ENCODE measurements around the gene FGG. TPM values are rescaled to one million over a fixed set of nuclear protein-coding genes. Genes with fewer than 3 reads are reported as not detected.
"Not testable (repeated sequence)": the region's sequence is repeated elsewhere in the genome, so short reads cannot be mapped to it uniquely, and the experiment has no call there.

FGG gene
- total and polyA plus RNA-seq, 11 donors, result 0.35 to 1.0 (median 0.50) TPM; not detected in 8

DNA sequence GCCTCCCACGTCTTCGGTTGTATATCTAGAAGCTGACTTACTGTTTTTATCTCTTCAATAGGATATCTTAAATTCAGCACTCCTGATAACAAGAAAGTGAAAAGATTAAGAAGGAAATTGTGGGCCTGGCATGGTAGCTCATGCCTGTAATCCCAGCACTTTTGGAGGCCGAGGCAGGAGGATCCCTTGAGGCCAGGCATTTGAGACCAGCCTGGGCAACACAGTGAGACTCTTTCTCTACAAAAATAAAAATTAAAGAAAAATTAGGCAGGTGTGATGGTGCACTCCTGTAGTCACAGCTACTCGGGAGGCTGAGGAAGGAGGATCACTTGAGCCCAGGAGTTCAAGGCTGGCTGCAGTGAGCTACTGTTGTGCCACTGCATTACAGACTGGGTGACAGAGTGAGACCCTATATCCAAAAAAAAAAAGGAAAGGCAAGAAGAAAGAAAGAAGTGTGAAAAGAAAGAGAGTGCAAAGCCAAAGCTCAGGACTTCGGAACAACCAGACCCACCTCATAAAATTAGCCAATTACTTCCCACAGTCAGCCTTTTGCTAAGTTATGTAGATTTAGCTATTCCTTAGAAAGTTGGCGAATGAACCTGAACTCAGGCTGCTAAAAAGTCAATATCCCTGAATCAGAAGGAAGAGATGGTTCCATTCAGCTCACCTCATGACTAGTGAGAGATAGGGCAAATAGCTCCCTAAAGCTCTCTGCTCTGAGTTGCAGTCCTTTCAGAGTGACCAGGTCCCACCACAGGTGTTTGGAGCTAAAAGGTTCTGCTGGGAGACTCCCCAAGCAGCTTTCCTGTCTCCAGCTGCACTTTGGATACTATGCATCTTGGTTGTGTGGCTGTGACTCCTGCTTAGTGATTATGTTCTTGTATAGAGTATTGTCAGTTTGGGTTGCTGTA, 9.2 kb downstream of the FGG start:
- DNase-seq, result no peak
- no peaks in the 10 kb centered on the region for H3K4me1 ChIP-seq
- H3K27ac ChIP-seq, result no peak overlapping the region
- ATAC-seq, result no peak
- intact Hi-C loops (cut with DNase I), result no loop called here
- H3K36me3 ChIP-seq, result no peaks in the 10 kb centered on the region
- peaks cover 0 to 2% (median 0%) of the 10 kb centered on the region in 9 donors for H3K27me3 ChIP-seq
- no peaks in the 10 kb centered on the region for H3K9me3 ChIP-seq
- 81 to 85% (median 82%) methylated on average over 6 of the region's 6 CpGs for WGBS, 4 donors
- TF ChIP-seq CTCF (IDR thresholded peaks at IDR 0.05) (no peak), POLR2A (IDR thresholded peaks at IDR 0.05) (no peak)
- no peak overlapping the region for H3K4me3 ChIP-seq

- intact Hi-C loops (cut with DNase I), result no loop called here
- 53 to 69% (median 67%) methylated on average over 1 of the region's 1 CpG for WGBS, 4 donors
These were observed 9.9 kb downstream of the FGG start for GRCh38 chr4:154602404-154603020.

DNA sequence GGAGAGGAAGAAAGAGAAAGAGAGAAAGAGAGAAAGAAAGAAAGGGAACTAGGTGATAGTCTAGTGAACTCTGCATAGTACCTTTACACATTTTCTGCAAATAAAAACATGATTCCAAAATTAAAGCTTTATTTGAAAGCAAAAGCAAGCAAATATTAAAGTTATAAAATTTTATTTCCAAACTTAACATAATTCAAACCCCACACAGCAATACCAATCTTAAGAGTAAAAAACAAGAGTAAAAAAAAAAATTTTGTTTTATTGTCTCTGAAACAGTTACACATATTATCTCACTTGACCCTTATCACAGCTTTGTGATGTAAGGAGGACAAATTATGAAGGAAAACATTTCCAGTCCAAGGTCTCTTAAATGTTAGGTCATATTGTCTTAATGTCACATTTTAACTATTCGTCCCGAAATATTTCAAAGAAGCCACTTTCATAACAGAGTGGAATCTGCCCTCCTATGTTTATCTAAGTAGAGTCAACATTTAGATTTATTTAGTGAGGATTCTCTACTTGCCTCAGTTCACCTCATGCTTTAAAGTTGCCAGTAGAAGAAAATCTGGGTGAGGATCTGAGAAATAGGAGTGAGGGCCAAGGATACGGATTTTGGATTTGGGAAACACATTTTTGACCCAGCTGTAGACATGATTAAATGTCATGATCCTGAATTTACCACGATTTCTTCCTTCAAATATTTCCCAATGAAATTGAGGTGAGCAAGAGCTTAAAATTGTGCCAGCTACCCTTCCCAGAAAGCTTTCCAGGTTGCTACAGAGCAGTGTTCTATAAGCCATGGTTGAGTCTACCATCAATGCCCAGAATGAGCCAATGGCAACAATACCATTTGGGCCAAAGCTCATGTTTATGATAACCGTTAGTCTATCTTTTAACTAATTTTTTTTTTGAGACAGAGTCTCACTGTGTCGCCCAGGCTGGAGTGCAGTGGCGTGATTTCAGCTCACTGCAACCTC, 14.4 kb downstream of the FGG start:
- Histone ChIP-seq H3K4me3 (no peak overlapping the region), H3K4me1 (no peaks in the 10 kb centered on the region), H3K27ac (no peak overlapping the region), H3K9me3 (no peaks in the 10 kb centered on the region), H3K27me3 (peaks cover 0 to 2% (median 0%) of the 10 kb centered on the region in 9 donors), H3K36me3 (no peaks in the 10 kb centered on the region)
- TF ChIP-seq CTCF (IDR thresholded peaks at IDR 0.05) (no peak), POLR2A (IDR thresholded peaks at IDR 0.05) (no peak)
- WGBS, 4 donors, result 78 to 86% (median 81%) methylated on average over 7 of the region's 7 CpGs
- DNase-seq, result no peak
- no peak for ATAC-seq
- intact Hi-C loops (cut with DNase I), result no loop called here

More at GRCh38 chr4:154602404-154603020, 9.9 kb downstream of the FGG start:
- no peak for ATAC-seq
- no peaks in the 10 kb centered on the region for H3K36me3 ChIP-seq
- no peak overlapping the region for H3K4me3 ChIP-seq
- DNase-seq, result no peak
- TF ChIP-seq POLR2A (IDR thresholded peaks at IDR 0.05) (no peak), CTCF (IDR thresholded peaks at IDR 0.05) (no peak)
- H3K4me1 ChIP-seq, result no peaks in the 10 kb centered on the region
- peaks cover 0 to 2% (median 0%) of the 10 kb centered on the region in 9 donors for H3K27me3 ChIP-seq
- no peak overlapping the region for H3K27ac ChIP-seq
- no peaks in the 10 kb centered on the region for H3K9me3 ChIP-seq

DNA sequence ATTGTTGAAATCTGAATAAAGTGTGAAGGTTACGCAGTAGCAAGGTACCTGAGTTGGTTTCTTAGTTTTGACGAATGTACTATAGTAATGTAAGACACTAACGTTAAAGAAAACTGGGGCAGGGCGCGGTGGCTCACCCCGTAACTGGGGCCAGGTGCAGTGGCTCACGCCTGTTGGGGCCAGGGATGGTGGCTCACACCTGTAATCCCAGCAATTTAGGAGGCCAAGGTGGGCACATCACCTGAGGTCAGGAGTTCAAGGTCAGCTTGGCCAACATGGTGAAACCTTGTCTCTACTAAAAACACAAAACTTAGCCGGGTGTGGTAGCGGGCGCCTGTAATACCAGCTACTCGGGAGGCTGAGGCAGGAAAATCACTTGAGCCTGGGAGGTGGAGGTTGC, 15.2 kb downstream of the FGG start:
- H3K27me3 ChIP-seq; ATAC-seq; H3K27ac ChIP-seq; H3K36me3 ChIP-seq; H3K4me3 ChIP-seq; H3K4me1 ChIP-seq; H3K9me3 ChIP-seq; DNase-seq; intact Hi-C loops (cut with DNase I): not testable (repeated sequence)
- 89 to 92% (median 92%) methylated on average over 11 of the region's 11 CpGs for WGBS, 4 donors

All from heart left ventricle (tissue), 16 donors.